GM19455 (cell line): ENCODE results near the gene CYP4F22.

Experiments used
- ATAC-seq: cut with Tn5 transposase; IDR thresholded peaks from one replicate; pipeline ENCODE4 v1.9.1; 2021; ENCODE audit not compliant: unreplicated experiment

Gene CYP4F22

GRCh38 chr19:15534957-15535864 is 26.9 kb downstream of the CYP4F22 start:
- ATAC-seq = no peak

GRCh38 chr19:15536350-15536749 is 28.0 kb downstream of the CYP4F22 start:
- no peak for ATAC-seq

GRCh38 chr19:15538774-15539173 is 30.4 kb downstream of the CYP4F22 start:
- ATAC-seq = no peak

GRCh38 chr19:15539638-15540037 is 31.3 kb downstream of the CYP4F22 start:
- no peak for ATAC-seq

- no peak for ATAC-seq
These were observed 32.1 kb downstream of the CYP4F22 start for GRCh38 chr19:15540435-15540834.

- ATAC-seq = no peak
These were observed 36.0 kb downstream of the CYP4F22 start for GRCh38 chr19:15544283-15544682.

GRCh38 chr19:15544970-15545369 is 36.6 kb downstream of the CYP4F22 start:
- no peak for ATAC-seq

GRCh38 chr19:15548648-15549047 is 40.3 kb downstream of the CYP4F22 start:
- ATAC-seq = no peak

- no peak for ATAC-seq
These were observed 41.3 kb downstream of the CYP4F22 start for GRCh38 chr19:15549581-15549980.

- ATAC-seq = no peak
These were observed 41.9 kb downstream of the CYP4F22 start for GRCh38 chr19:15550273-15550672.

- no peak for ATAC-seq
These were observed 42.6 kb downstream of the CYP4F22 start for GRCh38 chr19:15550929-15551292.

- ATAC-seq = no peak
These were observed 43.1 kb downstream of the CYP4F22 start for GRCh38 chr19:15551293-15552004.

- no peak for ATAC-seq
These were observed 46.7 kb downstream of the CYP4F22 start for GRCh38 chr19:15555021-15555420.

GRCh38 chr19:15555759-15556633 is 47.7 kb downstream of the CYP4F22 start:
- no peak for ATAC-seq

- no peak for ATAC-seq
These were observed 48.4 kb downstream of the CYP4F22 start for GRCh38 chr19:15556634-15557181.

- ATAC-seq = no peak
These were observed 48.9 kb downstream of the CYP4F22 start for GRCh38 chr19:15557223-15557622.

- ATAC-seq = no peak
These were observed 53.8 kb downstream of the CYP4F22 start for GRCh38 chr19:15562145-15562544.

- no peak for ATAC-seq
These were observed 54.5 kb downstream of the CYP4F22 start for GRCh38 chr19:15562861-15563260.

GRCh38 chr19:15563325-15563794 is 55.0 kb downstream of the CYP4F22 start:
- no peak for ATAC-seq

- no peak for ATAC-seq
These were observed 55.6 kb downstream of the CYP4F22 start for GRCh38 chr19:15563931-15564330.
